ENCODE results near the gene COX20.

GRCh38 chr1:244841273-244841927, 5.9 kb downstream of the COX20 start:
- TF ChIP-seq CTCF (IDR thresholded peaks at IDR 0.05) (no peak), POLR2A (IDR thresholded peaks at IDR 0.05) (no peak)
